Endodermal cell (in vitro differentiated cells): Measurements from ENCODE around the gene AFTPH. TPM values are rescaled to one million over a fixed set of nuclear protein-coding genes. Genes with fewer than 3 reads are reported as not detected.

Experiments used
- DNase-seq: peaks from one replicate; pipeline ENCODE4 v3.0.0-alpha.2; 2017
- H3K27ac ChIP-seq: 2 replicates; pipeline ENCODE4 v1.5.1; 2013; ENCODE audit warnings: mild to moderate bottlenecking, low read depth, low read length, moderate library complexity
- H3K27me3 ChIP-seq: 2 replicates; pipeline ENCODE4 v1.6.1; 2013; ENCODE audit warnings: mild to moderate bottlenecking, low read length, moderate library complexity; ENCODE audit not compliant: insufficient read depth, control insufficient read depth, poor library complexity, severe bottlenecking
- H3K36me3 ChIP-seq: 2 replicates; pipeline ENCODE4 v1.7.0; 2013; ENCODE audit warnings: mild to moderate bottlenecking, low read length, moderate library complexity; ENCODE audit not compliant: control insufficient read depth, insufficient read depth
- H3K4me1 ChIP-seq: one replicate; pipeline ENCODE4 v1.7.0; 2013; ENCODE audit warnings: low read length; ENCODE audit not compliant: control insufficient read depth, insufficient read depth
- H3K4me3 ChIP-seq: 2 replicates; pipeline ENCODE4 v1.5.1; 2013; ENCODE audit warnings: mild to moderate bottlenecking, low read length, moderate library complexity
- H3K9ac ChIP-seq: 2 replicates; pipeline ENCODE4 v1.6.1; 2013; ENCODE audit warnings: mild to moderate bottlenecking, low read length, moderate library complexity; ENCODE audit not compliant: poor library complexity, severe bottlenecking; ENCODE audit errors: extremely low read depth
- H3K9me3 ChIP-seq: 2 replicates; pipeline ENCODE4 v1.6.1; 2013; ENCODE audit warnings: mild to moderate bottlenecking, low read length, moderate library complexity; ENCODE audit not compliant: control insufficient read depth
- H3K27ac Mint-ChIP-seq: 2 replicates; pipeline ENCODE4 v1.8.0; 2020; ENCODE audit warnings: mixed read lengths
- H3K27me3 Mint-ChIP-seq: 2 replicates; pipeline ENCODE4 v1.8.0; 2021; ENCODE audit warnings: mild to moderate bottlenecking, mixed read lengths; ENCODE audit not compliant: insufficient read depth
- H3K36me3 Mint-ChIP-seq: 2 replicates; pipeline ENCODE4 v1.8.0; 2020; ENCODE audit warnings: low read depth, mixed read lengths
- H3K4me1 Mint-ChIP-seq: 2 replicates; pipeline ENCODE4 v1.8.0; 2020; ENCODE audit warnings: mixed read lengths
- H3K4me3 Mint-ChIP-seq: 2 replicates; pipeline ENCODE4 v1.8.0; 2020; ENCODE audit warnings: mild to moderate bottlenecking, moderate library complexity, mixed read lengths
- H3K9me3 Mint-ChIP-seq: 2 replicates; pipeline ENCODE4 v1.8.0; 2020; ENCODE audit warnings: mild to moderate bottlenecking, mixed read lengths
- CTCF ChIP-seq: fragments of 200-600 bp; sonication (generic); conservative IDR thresholded peaks from 2 replicates; pipeline ENCODE4 v1.5.0; 2021; ENCODE audit warnings: antibody characterized with exemption, mild to moderate bottlenecking
- WGBS, 2 experiments: methylation state at CpG; one replicate each; pipeline versions ENCODE4 v1.1.5 to v1.1.7; 2013; ENCODE audit warnings: missing lambda C conversion rate in 2 of 2, mixed read lengths in 1 of 2; ENCODE audit not compliant: insufficient coverage in 1 of 2, insufficient read length in 1 of 2; 5-methylcytosine and 5-hydroxymethylcytosine counted together
- total RNA-seq, 2 donors: library from RNA; stranded (reverse); fragmentation: NEBNext Ultra II Directional in 1 of 2; extraction: Animal tissue kit (Norgen Biotek cat#: 25700) in 1 of 2; gene quantifications; 2 replicates in 1 of 2; 3 replicates in 1 of 2; pipeline ENCODE4 v1.2.1, GENCODE V29; 2021

AFTPH gene
- total RNA-seq, 2 donors from 2014 or later, result 13.7 to 21.5 TPM

DNA sequence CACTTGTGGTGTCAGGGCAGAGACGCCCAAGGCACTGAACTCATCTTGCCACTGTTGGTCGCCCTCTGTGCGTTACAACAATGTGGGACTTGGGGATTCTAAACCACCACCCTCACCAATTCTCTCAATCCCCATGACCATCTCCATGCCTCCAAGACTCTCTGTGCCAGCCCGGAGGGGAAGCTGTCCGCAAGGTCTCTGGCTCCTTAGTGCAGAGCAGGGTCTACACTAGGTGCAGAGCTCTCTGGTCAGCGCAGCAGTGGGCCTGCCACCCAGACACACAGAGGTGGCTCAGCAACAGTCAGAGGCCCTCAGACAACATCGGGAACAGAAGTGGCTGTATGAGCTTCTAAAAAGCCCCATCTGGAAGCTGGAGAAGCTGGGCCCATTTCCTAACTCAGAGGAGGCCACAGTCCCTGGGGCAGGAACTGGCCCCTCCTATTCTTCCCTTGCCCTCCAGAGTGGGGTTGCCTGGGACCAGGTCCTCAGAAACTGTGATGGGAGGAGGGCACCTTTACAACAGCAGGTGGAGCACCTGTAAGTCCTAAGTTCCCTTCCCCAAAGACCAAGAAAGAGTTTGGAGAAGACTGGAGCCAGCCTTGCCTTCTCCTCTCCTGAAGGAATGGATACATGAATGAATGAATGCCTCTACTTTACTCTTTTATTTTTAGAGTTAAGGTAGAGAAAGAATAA is 91.9 kb downstream of the AFTPH start:
- peak; percentile 47 for DNase-seq
- H3K4me3 ChIP-seq, result no peak overlapping the region
- H3K9ac ChIP-seq, result no peak overlapping the region
- H3K27ac ChIP-seq, result no peak overlapping the region
- 93 to 94% methylated on average over 7 of the region's 7 CpGs for WGBS, 2 experiments
- no peaks in the 10 kb centered on the region for H3K9me3 ChIP-seq
- H3K4me3 Mint-ChIP-seq, result no peak overlapping the region
- H3K36me3 Mint-ChIP-seq, result no peaks in the 10 kb centered on the region
- no peaks in the 10 kb centered on the region for H3K9me3 Mint-ChIP-seq
- no peak overlapping the region for H3K27ac Mint-ChIP-seq
- peak; percentile 44 for TF ChIP-seq CTCF
- peaks cover 11% of the 10 kb centered on the region for H3K27me3 Mint-ChIP-seq
- no peaks in the 10 kb centered on the region for H3K36me3 ChIP-seq
- H3K27me3 ChIP-seq, result no peaks in the 10 kb centered on the region
- H3K4me1 Mint-ChIP-seq, result peaks cover 23% of the 10 kb centered on the region
- H3K4me1 ChIP-seq, result peaks cover 11% of the 10 kb centered on the region

DNA sequence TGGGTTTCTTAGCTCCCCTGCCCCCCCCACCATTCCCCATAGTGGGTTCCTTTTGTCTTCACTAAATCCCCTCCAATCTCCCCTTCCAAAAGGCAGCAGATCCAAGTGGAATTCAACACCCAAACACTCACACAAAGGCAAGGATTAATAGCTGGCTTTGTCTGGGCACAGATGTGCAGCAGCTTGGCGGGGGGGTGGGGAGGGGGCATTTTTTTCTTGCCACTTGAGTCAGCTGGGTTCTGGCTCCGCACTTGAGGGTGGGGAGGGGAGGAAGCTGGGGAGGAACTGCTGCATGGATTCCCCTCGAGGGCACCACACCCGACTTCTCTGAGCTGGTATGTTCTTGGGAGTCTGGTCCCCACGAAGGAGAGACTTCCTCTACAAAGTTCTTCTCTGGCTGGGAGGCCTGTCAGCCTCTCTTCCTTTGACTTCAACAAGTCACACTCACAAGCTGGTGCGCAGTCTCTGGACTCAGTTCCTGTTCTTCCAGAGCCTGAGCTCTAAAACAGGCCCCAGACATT is 93.6 kb downstream of the AFTPH start:
- no peak overlapping the region for H3K4me3 ChIP-seq
- Mint-ChIP-seq H3K9me3 (no peaks in the 10 kb centered on the region), H3K27me3 (no peaks in the 10 kb centered on the region), H3K4me3 (no peak overlapping the region), H3K4me1 (peaks cover 28% of the 10 kb centered on the region), H3K27ac (peak overlapping the region; percentile 71), H3K36me3 (no peaks in the 10 kb centered on the region)
- no peak for TF ChIP-seq CTCF
- WGBS, 2 experiments, result 69 to 100% methylated on average over 1 to 6 of the region's 6 CpGs
- peak overlapping the region; percentile 54 for H3K27ac ChIP-seq
- peak; percentile 48 for DNase-seq
- H3K36me3 ChIP-seq, result no peaks in the 10 kb centered on the region
- peaks cover 11% of the 10 kb centered on the region for H3K4me1 ChIP-seq
- H3K9me3 ChIP-seq, result no peaks in the 10 kb centered on the region
- no peaks in the 10 kb centered on the region for H3K27me3 ChIP-seq
- no peak overlapping the region for H3K9ac ChIP-seq

DNA sequence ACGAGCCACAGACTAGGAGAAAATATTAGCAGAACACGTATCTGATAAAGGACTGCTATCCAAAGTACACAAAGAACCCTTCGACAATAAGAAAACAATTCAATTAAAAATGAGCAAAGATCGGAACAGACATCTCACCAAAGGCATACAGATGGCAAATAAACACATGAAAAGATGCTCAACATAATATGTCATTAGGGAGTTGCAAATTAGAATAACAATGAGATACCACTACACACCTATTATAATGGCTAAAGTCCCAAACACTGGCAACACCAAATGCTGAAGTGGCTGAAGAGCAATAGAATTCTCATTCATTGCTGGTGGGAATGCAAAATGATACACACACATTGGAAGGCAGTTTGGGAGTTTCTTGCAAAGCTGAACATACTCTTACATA is 96.5 kb downstream of the AFTPH start:
- DNase-seq, result peak; percentile 13
- Mint-ChIP-seq H3K27ac (no peak overlapping the region), H3K4me1 (peaks cover 36% of the 10 kb centered on the region), H3K36me3 (no peaks in the 10 kb centered on the region), H3K9me3 (no peaks in the 10 kb centered on the region), H3K27me3 (no peaks in the 10 kb centered on the region), H3K4me3 (no peak overlapping the region)
- Histone ChIP-seq H3K4me3 (no peak overlapping the region), H3K27me3 (no peaks in the 10 kb centered on the region), H3K36me3 (no peaks in the 10 kb centered on the region), H3K9me3 (no peaks in the 10 kb centered on the region), H3K9ac (no peak overlapping the region), H3K4me1 (peaks cover 11% of the 10 kb centered on the region), H3K27ac (no peak overlapping the region)
- WGBS, 2 experiments, result 68 to 74% methylated on average over 4 of the region's 4 CpGs
- no peak for TF ChIP-seq CTCF
